ENCODE results near the gene FMN2.

FMN2 gene

DNA sequence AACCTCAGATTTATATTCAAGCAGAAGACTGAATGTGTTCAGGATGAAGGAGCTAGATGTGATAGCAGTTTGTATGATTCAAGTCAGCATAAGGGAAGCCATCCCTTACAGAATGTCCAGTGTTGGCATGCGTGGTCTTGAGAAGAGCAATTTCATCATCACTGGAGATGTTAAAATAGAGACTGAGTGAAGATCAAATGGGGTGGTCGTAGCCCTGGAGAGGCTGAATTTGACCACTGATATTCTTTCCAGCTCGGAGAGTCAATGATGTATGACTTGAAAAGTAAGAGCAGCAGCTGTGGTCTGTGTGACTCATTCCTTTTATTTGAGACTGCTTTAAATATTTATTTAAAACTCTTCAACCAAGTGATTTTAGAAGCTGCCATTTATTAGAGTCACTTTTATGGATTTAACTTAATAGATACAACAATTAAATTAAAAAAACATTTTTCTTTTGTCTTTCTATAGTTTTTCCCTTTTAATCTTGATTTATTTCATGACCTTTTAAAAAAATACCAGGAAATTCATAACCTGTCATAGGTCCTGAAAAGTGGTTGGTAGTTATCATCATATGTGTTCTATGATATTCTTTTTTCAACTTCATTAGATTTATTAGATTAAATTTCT is 15.5 kb downstream of the FMN2 start:
- no peak overlapping the region for H2BK5ac ChIP-seq (ENCODE audit: low read length)
- no peak overlapping the region for H3K9ac ChIP-seq (ENCODE audit: low read length)
- H3K4me2 ChIP-seq (ENCODE audit: low read length), result no peak overlapping the region
- no peak overlapping the region for H3K56ac ChIP-seq (ENCODE audit: low read length)
- H2BK120ac ChIP-seq (ENCODE audit: low read depth, low read length), result no peak overlapping the region
- no peak overlapping the region for H4K5ac ChIP-seq (ENCODE audit: low read length)
- H2BK15ac ChIP-seq (replicated peaks; ENCODE audit: low read depth), result no peak overlapping the region
- no peaks in the 10 kb centered on the region for H3K27me3 ChIP-seq (ENCODE audit: insufficient read depth, low read length, poor library complexity)
- H3K23ac ChIP-seq (ENCODE audit: low read length), result no peak overlapping the region
- H3K36me3 ChIP-seq (ENCODE audit: control insufficient read depth, insufficient read depth, low read length), result no peaks in the 10 kb centered on the region
- H3K79me1 ChIP-seq (ENCODE audit: low read length), result no peaks in the 10 kb centered on the region
- H3K18ac ChIP-seq (ENCODE audit: low read length), result no peak overlapping the region
- no peak overlapping the region for H3K4me3 ChIP-seq (ENCODE audit: low read length)
- no peak overlapping the region for H3K4ac ChIP-seq (ENCODE audit: low read depth, low read length)
- H3K27ac ChIP-seq (ENCODE audit: low read depth, low read length), result no peak overlapping the region
- no peaks in the 10 kb centered on the region for H3K4me1 ChIP-seq (ENCODE audit: control insufficient read depth, low read depth, low read length)
- no peak overlapping the region for H4K8ac ChIP-seq (ENCODE audit: low read depth, low read length)
- H3K79me2 ChIP-seq (ENCODE audit: control insufficient read depth, insufficient read depth, low read length), result no peaks in the 10 kb centered on the region
- DNase-seq, result no peak
- no peak overlapping the region for H2AK5ac ChIP-seq (ENCODE audit: low read length)
- no CpG with 5 or more reads among the region's 3 CpGs for WGBS (ENCODE audit: extremely low coverage, insufficient coverage, low lambda C conversion rate)

GRCh38 chr1:240109130-240109529 is 17.4 kb downstream of the FMN2 start:
- Histone ChIP-seq H3K4me3 (ENCODE audit: low read length) (no peak overlapping the region), H3K79me2 (ENCODE audit: control insufficient read depth, insufficient read depth, low read length) (no peaks in the 10 kb centered on the region), H3K56ac (ENCODE audit: low read length) (no peak overlapping the region), H3K27me3 (ENCODE audit: insufficient read depth, low read length, poor library complexity) (no peaks in the 10 kb centered on the region), H2AK5ac (ENCODE audit: low read length) (no peak overlapping the region), H3K4ac (ENCODE audit: low read depth, low read length) (no peak overlapping the region), H3K4me1 (ENCODE audit: control insufficient read depth, low read depth, low read length) (no peaks in the 10 kb centered on the region), H4K5ac (ENCODE audit: low read length) (no peak overlapping the region), H2BK120ac (ENCODE audit: low read depth, low read length) (no peak overlapping the region), H4K8ac (ENCODE audit: low read depth, low read length) (no peak overlapping the region), H3K79me1 (ENCODE audit: low read length) (no peaks in the 10 kb centered on the region), H3K9ac (ENCODE audit: low read length) (no peak overlapping the region), H3K27ac (ENCODE audit: low read depth, low read length) (no peak overlapping the region), H2BK5ac (ENCODE audit: low read length) (no peak overlapping the region), H3K36me3 (ENCODE audit: control insufficient read depth, insufficient read depth, low read length) (no peaks in the 10 kb centered on the region), H2BK15ac (replicated peaks; ENCODE audit: low read depth) (no peak overlapping the region), H3K4me2 (ENCODE audit: low read length) (no peak overlapping the region), H3K18ac (ENCODE audit: low read length) (no peak overlapping the region), H3K23ac (ENCODE audit: low read length) (no peak overlapping the region)
- no CpG with 5 or more reads among the region's 2 CpGs for WGBS (ENCODE audit: extremely low coverage, insufficient coverage, low lambda C conversion rate)
- DNase-seq, result no peak

- Histone ChIP-seq H3K27ac (ENCODE audit: low read depth, low read length) (no peak overlapping the region), H2BK120ac (ENCODE audit: low read depth, low read length) (no peak overlapping the region), H3K4me3 (ENCODE audit: low read length) (no peak overlapping the region), H2AK5ac (ENCODE audit: low read length) (no peak overlapping the region), H3K23ac (ENCODE audit: low read length) (no peak overlapping the region), H3K27me3 (ENCODE audit: insufficient read depth, low read length, poor library complexity) (no peaks in the 10 kb centered on the region), H2BK15ac (replicated peaks; ENCODE audit: low read depth) (no peak overlapping the region), H2BK5ac (ENCODE audit: low read length) (no peak overlapping the region), H3K9ac (ENCODE audit: low read length) (no peak overlapping the region), H4K8ac (ENCODE audit: low read depth, low read length) (no peak overlapping the region), H3K79me2 (ENCODE audit: control insufficient read depth, insufficient read depth, low read length) (no peaks in the 10 kb centered on the region), H3K4me1 (ENCODE audit: control insufficient read depth, low read depth, low read length) (no peaks in the 10 kb centered on the region), H4K5ac (ENCODE audit: low read length) (no peak overlapping the region), H3K36me3 (ENCODE audit: control insufficient read depth, insufficient read depth, low read length) (no peaks in the 10 kb centered on the region), H3K4me2 (ENCODE audit: low read length) (no peak overlapping the region), H3K56ac (ENCODE audit: low read length) (no peak overlapping the region), H3K4ac (ENCODE audit: low read depth, low read length) (no peak overlapping the region), H3K79me1 (ENCODE audit: low read length) (no peaks in the 10 kb centered on the region), H3K18ac (ENCODE audit: low read length) (no peak overlapping the region)
- no CpG with 5 or more reads among the region's 5 CpGs for WGBS (ENCODE audit: extremely low coverage, insufficient coverage, low lambda C conversion rate)
- DNase-seq, result peak; percentile 20
Observed at GRCh38 chr1:240109920-240110636, 18.4 kb downstream of the FMN2 start.

GRCh38 chr1:240111558-240111957 is 19.9 kb downstream of the FMN2 start:
- H2BK15ac ChIP-seq (replicated peaks; ENCODE audit: low read depth), result no peak overlapping the region
- H3K4me1 ChIP-seq (ENCODE audit: control insufficient read depth, low read depth, low read length), result no peaks in the 10 kb centered on the region
- no peak overlapping the region for H3K56ac ChIP-seq (ENCODE audit: low read length)
- H2BK120ac ChIP-seq (ENCODE audit: low read depth, low read length), result no peak overlapping the region
- no peaks in the 10 kb centered on the region for H3K79me2 ChIP-seq (ENCODE audit: control insufficient read depth, insufficient read depth, low read length)
- no CpG with 5 or more reads among the region's 6 CpGs for WGBS (ENCODE audit: extremely low coverage, insufficient coverage, low lambda C conversion rate)
- H3K4me3 ChIP-seq (ENCODE audit: low read length), result no peak overlapping the region
- no peaks in the 10 kb centered on the region for H3K36me3 ChIP-seq (ENCODE audit: control insufficient read depth, insufficient read depth, low read length)
- H2BK5ac ChIP-seq (ENCODE audit: low read length), result no peak overlapping the region
- no peaks in the 10 kb centered on the region for H3K27me3 ChIP-seq (ENCODE audit: insufficient read depth, low read length, poor library complexity)
- no peak overlapping the region for H2AK5ac ChIP-seq (ENCODE audit: low read length)
- no peak overlapping the region for H3K4ac ChIP-seq (ENCODE audit: low read depth, low read length)
- no peak overlapping the region for H4K5ac ChIP-seq (ENCODE audit: low read length)
- no peak overlapping the region for H3K9ac ChIP-seq (ENCODE audit: low read length)
- no peak overlapping the region for H3K18ac ChIP-seq (ENCODE audit: low read length)
- no peaks in the 10 kb centered on the region for H3K79me1 ChIP-seq (ENCODE audit: low read length)
- no peak overlapping the region for H3K27ac ChIP-seq (ENCODE audit: low read depth, low read length)
- no peak overlapping the region for H3K23ac ChIP-seq (ENCODE audit: low read length)
- no peak overlapping the region for H4K8ac ChIP-seq (ENCODE audit: low read depth, low read length)
- no peak overlapping the region for H3K4me2 ChIP-seq (ENCODE audit: low read length)
- peak; percentile 61 for DNase-seq

DNA sequence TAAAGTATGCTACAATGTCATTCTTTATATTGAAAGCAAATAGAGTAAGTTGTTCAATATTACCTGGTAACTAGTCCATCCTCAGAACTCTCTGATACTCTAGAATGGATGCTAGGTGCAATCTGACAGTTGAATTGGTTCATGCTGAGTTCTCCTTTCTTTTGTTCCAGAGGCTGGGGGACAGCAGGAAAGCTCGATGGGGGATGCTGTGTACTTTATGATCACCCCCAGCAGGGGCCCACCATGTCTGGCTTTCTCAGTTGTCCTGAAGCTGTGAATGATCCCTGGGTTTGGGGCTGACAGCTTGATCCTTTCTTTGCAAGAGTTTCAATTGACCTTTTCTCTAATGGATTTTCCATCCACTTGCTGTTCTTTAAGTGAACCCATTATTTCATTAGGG is 22.5 kb downstream of the FMN2 start:
- no peak overlapping the region for H2AK5ac ChIP-seq (ENCODE audit: low read length)
- no peak overlapping the region for H3K56ac ChIP-seq (ENCODE audit: low read length)
- H3K79me1 ChIP-seq (ENCODE audit: low read length), result no peaks in the 10 kb centered on the region
- H3K4me1 ChIP-seq (ENCODE audit: control insufficient read depth, low read depth, low read length), result no peaks in the 10 kb centered on the region
- H2BK5ac ChIP-seq (ENCODE audit: low read length), result no peak overlapping the region
- DNase-seq, result peak; percentile 18
- no peak overlapping the region for H3K23ac ChIP-seq (ENCODE audit: low read length)
- no peaks in the 10 kb centered on the region for H3K36me3 ChIP-seq (ENCODE audit: control insufficient read depth, insufficient read depth, low read length)
- H2BK15ac ChIP-seq (replicated peaks; ENCODE audit: low read depth), result no peak overlapping the region
- no peak overlapping the region for H2BK120ac ChIP-seq (ENCODE audit: low read depth, low read length)
- no peaks in the 10 kb centered on the region for H3K27me3 ChIP-seq (ENCODE audit: insufficient read depth, low read length, poor library complexity)
- no CpG with 5 or more reads among the region's 1 CpG for WGBS (ENCODE audit: extremely low coverage, insufficient coverage, low lambda C conversion rate)
- no peak overlapping the region for H3K4me3 ChIP-seq (ENCODE audit: low read length)
- no peak overlapping the region for H3K4ac ChIP-seq (ENCODE audit: low read depth, low read length)
- H3K4me2 ChIP-seq (ENCODE audit: low read length), result no peak overlapping the region
- no peak overlapping the region for H3K9ac ChIP-seq (ENCODE audit: low read length)
- H3K79me2 ChIP-seq (ENCODE audit: control insufficient read depth, insufficient read depth, low read length), result no peaks in the 10 kb centered on the region
- H3K27ac ChIP-seq (ENCODE audit: low read depth, low read length), result no peak overlapping the region
- no peak overlapping the region for H4K8ac ChIP-seq (ENCODE audit: low read depth, low read length)
- H3K18ac ChIP-seq (ENCODE audit: low read length), result no peak overlapping the region
- H4K5ac ChIP-seq (ENCODE audit: low read length), result no peak overlapping the region

GRCh38 chr1:240115831-240116230 is 24.1 kb downstream of the FMN2 start:
- WGBS (ENCODE audit: extremely low coverage, insufficient coverage, low lambda C conversion rate), result no CpG with 5 or more reads among the region's 6 CpGs
- H2AK5ac ChIP-seq (ENCODE audit: low read length), result no peak overlapping the region
- H3K4me1 ChIP-seq (ENCODE audit: control insufficient read depth, low read depth, low read length), result no peaks in the 10 kb centered on the region
- no peaks in the 10 kb centered on the region for H3K36me3 ChIP-seq (ENCODE audit: control insufficient read depth, insufficient read depth, low read length)
- peak overlapping the region; percentile 24 for H3K18ac ChIP-seq (ENCODE audit: low read length)
- H2BK5ac ChIP-seq (ENCODE audit: low read length), result no peak overlapping the region
- H3K23ac ChIP-seq (ENCODE audit: low read length), result no peak overlapping the region
- no peak overlapping the region for H4K8ac ChIP-seq (ENCODE audit: low read depth, low read length)
- no peak overlapping the region for H3K56ac ChIP-seq (ENCODE audit: low read length)
- no peak overlapping the region for H2BK120ac ChIP-seq (ENCODE audit: low read depth, low read length)
- peak; percentile 53 for DNase-seq
- H3K4ac ChIP-seq (ENCODE audit: low read depth, low read length), result no peak overlapping the region
- no peak overlapping the region for H3K4me2 ChIP-seq (ENCODE audit: low read length)
- H4K5ac ChIP-seq (ENCODE audit: low read length), result no peak overlapping the region
- H3K79me2 ChIP-seq (ENCODE audit: control insufficient read depth, insufficient read depth, low read length), result no peaks in the 10 kb centered on the region
- no peaks in the 10 kb centered on the region for H3K27me3 ChIP-seq (ENCODE audit: insufficient read depth, low read length, poor library complexity)
- H3K79me1 ChIP-seq (ENCODE audit: low read length), result no peaks in the 10 kb centered on the region
- no peak overlapping the region for H3K4me3 ChIP-seq (ENCODE audit: low read length)
- H3K27ac ChIP-seq (ENCODE audit: low read depth, low read length), result no peak overlapping the region
- no peak overlapping the region for H2BK15ac ChIP-seq (replicated peaks; ENCODE audit: low read depth)
- H3K9ac ChIP-seq (ENCODE audit: low read length), result no peak overlapping the region

Measured in mesendoderm (in vitro differentiated cells).